Esophagus muscularis mucosa (tissue), 3 donors: ENCODE measurements around the gene SNHG17.

ENCODE experiments used
- CTCF ChIP-seq, 3 experiments: fragments of 200-600 bp in 2 of 3; fragments of 450-650 bp in 1 of 3; sonication (generic) in 2 of 3; IDR thresholded peaks; one replicate each; pipeline ENCODE4 v1.5.1; 2017 to 2019; ENCODE audit warnings: antibody characterized with exemption in 3 of 3, mild to moderate bottlenecking in 2 of 3, moderate library complexity in 1 of 3
- POLR2A ChIP-seq: fragments of 450-650 bp; IDR thresholded peaks from one replicate; pipeline ENCODE4 v1.6.1; 2017; ENCODE audit warnings: antibody characterized with exemption, moderate library complexity, mild to moderate bottlenecking, low read depth

- TF ChIP-seq CTCF (IDR thresholded peaks at IDR 0.05) (no peak), POLR2A (no peak)
Measured at GRCh38 chr20:38407321-38407720, 27.8 kb downstream of the SNHG17 start.
